ENCODE results near the gene SNAP23.
"Not testable (repeated sequence)": the region's sequence is repeated elsewhere in the genome, so short reads cannot be mapped to it uniquely, and the experiment has no call there.

The SNAP23 gene

GRCh38 chr15:42556550-42557207 lies 61.2 kb downstream of the SNAP23 start:
- DNase-seq: not testable (repeated sequence)

- no peak for DNase-seq
Observed at GRCh38 chr15:42558739-42559138, 63.3 kb downstream of the SNAP23 start.

GRCh38 chr15:42575188-42576039 lies 80.0 kb downstream of the SNAP23 start, which contains the start of gene STARD9:
TSS of gene STARD9 (plus strand) at chr15:42575606. CDS start at chr15:42575716, 110 bp downstream.
- DNase-seq: peak; percentile 50 to 100 (median 97)

- no peak for DNase-seq
Observed at GRCh38 chr15:42576040-42576594, 80.7 kb downstream of the SNAP23 start.

GRCh38 chr15:42576776-42577175 lies 81.3 kb downstream of the SNAP23 start:
- no peak for DNase-seq

- DNase-seq: no peak
Observed at GRCh38 chr15:42577514-42578031, 82.1 kb downstream of the SNAP23 start.

GRCh38 chr15:42578984-42579537 lies 83.6 kb downstream of the SNAP23 start:
- no peak for DNase-seq

GRCh38 chr15:42581272-42581730 lies 85.9 kb downstream of the SNAP23 start:
- DNase-seq: peak in 50 of 51 donors; percentile 23 to 89 (median 73)

Measured in hypothalamus (tissue), 51 donors.